Right ventricle myocardium superior (tissue), 1 donor: Measurements from ENCODE around the gene RAB31. TPM values are rescaled to one million over a fixed set of nuclear protein-coding genes. Genes with fewer than 3 reads are reported as not detected.

ENCODE experiments used
- ATAC-seq: fragments of 200-7000 bp; cut with Tn5 transposase; one replicate; pipeline ENCODE4 v1.9.1; 2020; ENCODE audit warnings: mild to moderate bottlenecking; ENCODE audit not compliant: poor library complexity
- DNase-seq: peaks from one replicate; pipeline ENCODE4 v3.0.0-alpha.2; 2020
- intact Hi-C: fragments of 100-400 bp; cut with DNase I; formaldehyde crosslinking; loops from one replicate; pipeline ENCODE4 v1.11.2; 2022
- total RNA-seq: library from RNA; stranded (reverse); fragmentation: NEBNext Ultra II Directional; extraction: Animal tissue kit (Norgen Biotek cat#: 25700); gene quantifications from one replicate; pipeline ENCODE4 v1.2.1, GENCODE V29; 2021
- donor health status: DM: no; HTN: yes; CAD: no; lungs with severe emphysema.

Gene RAB31
- total RNA-seq, 1 donor from 2014 or later, result 12.1 TPM

DNA sequence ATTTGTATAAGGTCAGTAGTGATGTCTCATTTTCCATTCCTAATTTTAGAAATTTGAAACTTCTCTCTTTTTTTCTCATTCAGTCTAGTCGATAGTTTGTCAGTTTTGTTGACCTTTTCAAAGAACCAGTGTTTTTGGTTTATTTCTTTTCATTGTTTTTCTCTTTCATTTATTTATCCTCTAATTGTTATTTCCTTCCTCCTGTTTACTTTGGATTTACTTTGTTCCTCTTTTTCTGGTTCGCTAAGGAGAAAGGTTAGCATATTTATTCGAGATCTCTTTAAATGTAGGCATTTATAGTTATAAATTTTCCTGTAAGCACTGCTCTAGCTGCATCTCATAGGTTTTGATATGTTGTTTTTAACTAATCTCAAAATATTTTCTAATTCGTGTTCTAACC is 112.6 kb downstream of the RAB31 start:
- intact Hi-C loops, result loop anchor here (10.0 kb wide), 1 partner anchor 94 kb away; the partner anchor contains the start of gene VAPA
- ATAC-seq (no peak), DNase-seq (no peak)

DNA sequence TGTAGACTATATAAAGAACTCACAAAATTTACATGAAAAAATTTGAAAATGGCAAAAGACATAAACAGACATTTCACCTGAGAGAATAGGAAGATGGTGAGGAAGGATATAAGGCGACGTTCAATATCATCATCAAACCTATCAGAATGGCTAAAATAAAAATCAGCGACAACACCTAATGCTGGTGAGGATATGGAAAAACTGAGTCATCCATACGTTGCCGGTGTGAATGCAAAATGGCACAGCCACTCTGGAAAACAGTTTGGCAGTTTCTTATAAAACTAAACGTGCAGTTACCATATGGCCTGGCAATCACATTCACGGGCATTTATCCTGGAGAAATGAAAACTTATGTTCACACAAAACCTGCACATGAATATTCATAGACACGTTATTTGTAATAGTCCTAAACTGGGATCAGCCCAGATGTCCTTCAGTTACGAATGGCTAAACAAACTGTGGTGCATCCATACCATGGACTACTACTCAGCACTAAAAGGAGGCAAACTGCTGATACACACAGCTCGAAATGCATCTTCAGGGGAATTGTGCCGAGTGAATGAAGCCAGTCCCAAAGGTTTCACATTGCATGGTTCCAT is 114.6 kb downstream of the RAB31 start:
- ATAC-seq (no peak), DNase-seq (no peak)
- intact Hi-C loops, result loop anchor here (10.0 kb wide), 1 partner anchor 92 kb away; the partner anchor contains the start of gene VAPA

- intact Hi-C loops, result loop anchor here (10.0 kb wide), 1 partner anchor 91 kb away; the partner anchor contains the start of gene VAPA
- ATAC-seq (peak; percentile 67), DNase-seq (no peak)
Observed at GRCh38 chr18:9823805-9824473, 115.8 kb downstream of the RAB31 start.

DNA sequence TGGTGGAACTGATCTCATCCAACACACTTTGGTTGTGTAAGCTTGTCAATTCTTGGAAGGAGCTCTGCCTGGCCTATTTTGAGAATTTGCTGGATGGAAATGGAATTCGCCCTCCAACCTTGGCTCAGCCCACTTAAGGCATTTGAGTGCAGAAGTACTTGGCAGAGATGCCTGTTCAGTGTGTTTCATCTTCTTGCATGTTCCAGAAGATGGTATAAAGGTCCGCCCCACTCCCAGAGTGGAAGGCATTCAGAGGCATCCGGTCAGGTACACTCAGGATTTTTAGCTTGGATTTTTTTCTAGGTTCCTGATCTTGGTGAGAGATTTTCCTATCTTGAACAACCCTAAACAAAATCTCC is 116.4 kb downstream of the RAB31 start:
- ATAC-seq, result peak; percentile 87
- no peak for DNase-seq
- intact Hi-C loops, result loop anchor here (10.0 kb wide), 1 partner anchor 90 kb away; the partner anchor contains the start of gene VAPA

- intact Hi-C loops, result loop anchor here (10.0 kb wide), 1 partner anchor 90 kb away; the partner anchor contains the start of gene VAPA
- DNase-seq (no peak), ATAC-seq (peak; percentile 23)
Observed at GRCh38 chr18:9824952-9825371, 116.9 kb downstream of the RAB31 start.

DNA sequence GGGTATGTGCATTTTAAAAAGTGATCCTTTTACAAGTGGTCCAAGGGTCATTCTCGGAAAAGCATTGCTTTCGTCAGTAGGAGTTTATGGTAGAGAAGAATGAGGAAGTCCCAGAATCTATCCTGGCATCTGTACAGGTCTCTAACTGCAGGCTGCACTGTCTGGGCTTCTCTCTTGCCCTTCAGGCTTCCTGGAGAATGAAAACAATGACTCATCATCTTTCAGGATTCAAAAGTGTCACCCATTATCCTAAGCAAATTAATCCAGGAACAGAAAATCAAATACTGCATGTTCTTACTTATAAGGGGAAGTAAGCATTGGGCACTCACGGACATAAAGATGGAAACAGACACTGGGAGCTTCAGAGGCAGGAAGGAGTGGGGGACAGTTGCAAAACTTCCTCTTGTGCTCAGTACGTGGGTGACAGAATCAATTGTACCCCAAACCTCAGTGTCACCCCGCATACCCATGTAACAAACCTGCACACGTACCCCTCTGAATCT is 117.5 kb downstream of the RAB31 start:
- intact Hi-C loops, result loop anchor here (10.0 kb wide), 1 partner anchor 89 kb away; the partner anchor contains the start of gene VAPA
- no peak for DNase-seq
- peak; percentile 57 for ATAC-seq

DNA sequence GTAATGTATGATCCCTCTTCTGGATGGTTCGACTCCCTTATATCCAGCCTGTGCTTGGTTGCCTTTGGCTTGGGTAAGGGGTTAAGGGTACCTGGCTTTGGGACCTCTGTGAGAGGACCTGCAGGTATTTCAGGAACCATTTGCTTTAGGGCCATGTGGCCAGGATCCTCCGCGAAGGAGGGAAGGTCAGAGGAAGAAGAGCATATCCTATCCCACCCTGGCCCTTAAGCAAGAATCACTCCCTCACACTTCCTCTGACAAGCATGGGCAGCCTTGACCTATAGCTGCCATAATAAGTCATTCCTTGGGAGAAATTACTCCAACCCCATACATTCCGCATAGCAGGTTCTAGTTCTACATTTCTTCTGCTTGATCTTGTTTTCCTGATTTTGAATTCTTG is 118.6 kb downstream of the RAB31 start:
- DNase-seq (no peak), ATAC-seq (no peak)
- intact Hi-C loops, result loop anchor here (10.0 kb wide), 1 partner anchor 88 kb away; the partner anchor contains the start of gene VAPA

DNA sequence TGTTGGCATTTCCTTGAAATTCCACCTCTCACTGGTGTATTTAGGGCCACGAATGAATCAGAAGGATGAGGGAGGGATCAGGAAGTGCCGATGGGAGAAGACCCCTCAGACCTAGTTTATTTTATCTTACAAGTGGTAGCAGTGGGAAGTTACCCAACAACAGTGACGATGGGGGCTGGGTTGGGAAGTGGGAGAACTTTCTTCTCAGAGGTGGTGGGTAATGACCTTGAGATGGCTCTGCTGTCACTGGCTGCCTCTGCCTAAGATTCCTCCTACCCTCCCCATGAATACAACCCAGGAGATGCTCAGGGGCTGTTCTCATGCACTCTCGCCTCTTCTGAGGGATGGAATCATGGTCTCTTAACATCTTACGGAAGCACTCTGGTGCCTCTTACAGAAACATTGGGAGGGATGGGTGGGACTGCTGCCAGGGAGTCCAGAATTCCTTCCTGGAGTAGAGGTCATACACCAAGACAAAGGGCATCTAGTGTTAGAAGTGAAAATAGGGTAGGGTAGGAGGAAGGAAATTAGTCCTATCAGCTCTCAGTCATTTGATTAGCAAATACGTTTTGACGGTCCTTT is 119.2 kb downstream of the RAB31 start:
- intact Hi-C loops, result loop anchor here (10.0 kb wide), 1 partner anchor 87 kb away; the partner anchor contains the start of gene VAPA
- ATAC-seq (no peak), DNase-seq (no peak)

DNA sequence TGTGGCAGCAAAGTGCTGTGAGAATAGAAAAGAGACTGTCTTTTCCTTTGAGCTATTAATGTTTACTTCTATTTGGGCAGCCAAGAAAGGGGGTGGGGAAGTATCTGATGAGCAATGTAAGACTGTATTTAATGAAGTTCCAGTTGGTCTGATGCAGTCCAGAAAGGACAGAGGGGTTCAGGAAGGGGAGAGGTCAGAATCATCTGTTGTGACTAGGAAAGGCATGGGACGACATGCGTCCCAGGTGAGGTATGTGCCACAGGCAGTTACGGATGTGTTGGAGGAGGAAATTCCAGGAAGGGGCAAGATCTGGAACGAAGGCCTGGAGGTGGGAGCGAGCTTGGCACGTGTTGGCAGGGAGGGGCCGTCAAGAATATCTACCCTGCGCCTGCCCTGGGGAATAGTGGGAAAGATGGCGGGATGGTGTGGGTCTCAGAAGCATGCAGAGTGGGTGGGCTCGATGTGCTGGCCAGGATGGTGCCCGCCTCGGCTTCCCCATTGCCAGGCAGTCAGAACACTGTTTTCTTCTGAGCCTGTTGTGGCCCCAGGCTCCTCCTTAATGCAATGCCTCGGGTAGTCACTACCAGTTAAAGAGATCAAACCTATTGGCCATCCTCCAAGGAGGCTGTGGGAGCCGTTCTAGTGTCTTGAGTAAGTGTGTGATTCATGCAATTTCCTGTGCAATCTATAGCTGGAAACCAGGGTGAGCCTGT is 119.8 kb downstream of the RAB31 start:
- intact Hi-C loops, result loop anchor here (10.0 kb wide), 1 partner anchor 87 kb away; the partner anchor contains the start of gene VAPA
- ATAC-seq (no peak), DNase-seq (peak; percentile 66)

DNA sequence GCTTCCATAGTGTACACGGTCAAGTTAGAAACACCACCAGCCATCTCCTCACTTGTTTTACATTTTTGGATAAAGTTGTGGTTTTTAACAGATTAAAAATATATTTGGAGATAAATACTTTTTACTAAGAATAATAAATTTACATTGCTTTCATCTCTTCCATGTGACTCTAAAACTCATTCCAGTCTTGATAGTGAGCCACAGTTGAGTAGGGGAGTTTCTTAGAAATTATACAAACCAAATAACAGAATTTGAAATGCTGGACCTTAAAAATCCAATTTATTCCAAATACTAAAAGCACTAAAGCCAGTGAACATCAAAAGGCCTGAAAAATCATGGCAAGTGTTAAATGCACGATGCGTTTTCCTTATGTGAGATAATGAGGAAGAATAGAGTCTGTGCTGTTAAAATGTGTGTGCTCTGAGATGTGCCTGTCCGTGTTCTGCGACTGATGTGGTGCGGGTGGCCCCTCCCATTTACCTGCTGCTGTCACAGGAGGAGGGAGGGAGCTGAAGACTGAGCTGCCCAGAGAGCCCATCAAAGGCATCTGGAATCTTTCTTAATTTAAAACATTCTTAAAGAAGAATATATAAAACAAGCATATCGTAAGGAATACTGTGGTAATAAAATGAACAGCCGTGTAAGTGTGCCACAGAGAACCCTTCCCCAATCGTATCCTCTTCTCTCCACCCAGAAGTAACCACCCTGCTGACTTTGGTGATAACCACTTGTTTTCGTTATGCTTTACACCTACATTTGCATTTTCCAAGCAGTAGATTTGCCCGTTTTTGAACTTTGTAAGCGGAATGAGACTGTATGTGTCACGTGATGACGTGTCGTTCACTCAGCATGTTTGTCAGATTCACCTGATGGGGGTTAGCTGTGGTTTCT is 120.7 kb downstream of the RAB31 start:
- no peak for ATAC-seq
- DNase-seq, result no peak
- intact Hi-C loops, result loop anchor here (10.0 kb wide), 1 partner anchor 86 kb away; the partner anchor contains the start of gene VAPA

GRCh38 chr18:9829397-9829712 is 121.3 kb downstream of the RAB31 start:
- intact Hi-C loops, result loop anchor here (10.0 kb wide), 1 partner anchor 85 kb away; the partner anchor contains the start of gene VAPA
- DNase-seq, result no peak
- ATAC-seq, result no peak

GRCh38 chr18:9831036-9831722 is 123.1 kb downstream of the RAB31 start:
- DNase-seq (no peak), ATAC-seq (peak; percentile 11)
- intact Hi-C loops, result no loop called here

DNA sequence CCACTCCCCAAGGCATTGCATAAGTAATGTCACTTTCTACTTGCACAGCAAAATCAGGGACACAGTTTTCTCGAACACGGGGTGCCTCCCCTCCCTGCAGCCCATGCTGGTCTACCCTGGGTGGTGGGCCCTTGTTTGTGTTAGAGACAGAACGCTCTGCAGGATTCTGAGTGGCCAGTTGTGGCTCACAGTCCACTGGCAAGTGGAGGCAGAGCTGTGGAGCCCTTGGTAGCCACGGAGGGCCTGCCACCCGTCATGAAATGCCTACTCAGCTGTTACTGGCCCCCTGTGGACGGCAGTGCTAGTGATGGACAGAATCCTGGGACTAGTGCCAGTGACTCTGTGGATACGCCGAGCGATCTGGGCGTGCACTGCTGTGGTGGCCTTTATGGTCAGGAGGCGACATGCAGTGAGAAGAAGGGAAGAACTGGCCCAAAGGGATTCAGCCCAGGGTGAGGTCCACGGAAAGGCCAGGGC is 123.7 kb downstream of the RAB31 start:
- intact Hi-C loops, result no loop called here
- ATAC-seq (no peak), DNase-seq (no peak)

DNA sequence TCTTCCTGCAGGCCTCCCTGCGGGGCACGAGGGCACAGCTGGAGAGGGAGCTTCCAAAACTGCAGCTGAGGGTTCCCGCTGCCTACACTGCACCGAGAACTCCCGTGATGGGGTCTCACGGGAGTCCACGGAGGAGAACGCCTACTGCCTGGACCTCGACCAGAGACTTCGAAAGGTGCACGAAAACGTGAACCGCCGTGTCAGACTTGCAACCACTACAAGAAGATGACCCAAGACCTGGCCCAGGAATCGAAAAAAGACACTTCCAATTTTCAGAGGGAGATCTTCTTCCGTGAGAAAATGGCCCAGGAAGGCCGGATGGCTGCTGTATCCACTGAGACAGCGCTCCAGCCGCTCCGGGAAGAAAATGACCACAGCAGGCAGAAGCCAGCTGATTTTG is 124.8 kb downstream of the RAB31 start:
- no peak for ATAC-seq
- no peak for DNase-seq
- intact Hi-C loops, result no loop called here

GRCh38 chr18:9834551-9834950 is 126.5 kb downstream of the RAB31 start:
- intact Hi-C loops, result no loop called here
- DNase-seq, result no peak
- no peak for ATAC-seq

- ATAC-seq (no peak), DNase-seq (no peak)
- intact Hi-C loops, result no loop called here
Observed at GRCh38 chr18:9835113-9835755, 127.1 kb downstream of the RAB31 start.

GRCh38 chr18:9835825-9836224 is 127.7 kb downstream of the RAB31 start:
- DNase-seq (no peak), ATAC-seq (no peak)
- intact Hi-C loops, result no loop called here
